ENCODE measurements around the gene RPS21.

DNA sequence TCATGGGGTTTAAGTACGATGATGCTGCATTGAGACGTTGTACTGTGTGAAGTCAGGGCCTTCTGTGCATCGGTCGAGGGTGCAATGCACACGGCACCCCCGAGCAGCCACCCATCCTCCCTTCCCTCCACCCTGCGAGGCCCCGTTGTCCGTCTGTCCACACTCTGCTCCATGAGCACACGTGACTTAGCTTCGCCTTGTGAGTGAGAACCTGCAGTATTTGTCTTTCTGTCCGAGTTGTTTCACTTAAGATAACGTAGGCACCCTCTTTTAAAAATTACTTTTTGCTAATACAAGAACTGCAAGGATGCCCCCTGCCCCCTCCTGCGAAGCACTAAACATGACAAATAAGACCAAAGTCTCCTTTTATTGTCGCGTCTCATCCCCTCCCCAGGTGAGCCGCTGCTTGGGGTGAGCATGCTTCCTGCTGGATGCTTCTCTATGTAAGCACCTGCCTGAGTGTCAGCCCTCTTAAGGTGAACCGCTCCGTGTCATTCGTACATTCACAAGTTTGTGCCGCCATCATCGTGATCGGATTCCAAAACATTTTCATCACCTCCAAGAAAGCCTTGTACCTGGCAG lies 44.1 kb downstream of the RPS21 start:
- TF ChIP-seq, protein P1, sequence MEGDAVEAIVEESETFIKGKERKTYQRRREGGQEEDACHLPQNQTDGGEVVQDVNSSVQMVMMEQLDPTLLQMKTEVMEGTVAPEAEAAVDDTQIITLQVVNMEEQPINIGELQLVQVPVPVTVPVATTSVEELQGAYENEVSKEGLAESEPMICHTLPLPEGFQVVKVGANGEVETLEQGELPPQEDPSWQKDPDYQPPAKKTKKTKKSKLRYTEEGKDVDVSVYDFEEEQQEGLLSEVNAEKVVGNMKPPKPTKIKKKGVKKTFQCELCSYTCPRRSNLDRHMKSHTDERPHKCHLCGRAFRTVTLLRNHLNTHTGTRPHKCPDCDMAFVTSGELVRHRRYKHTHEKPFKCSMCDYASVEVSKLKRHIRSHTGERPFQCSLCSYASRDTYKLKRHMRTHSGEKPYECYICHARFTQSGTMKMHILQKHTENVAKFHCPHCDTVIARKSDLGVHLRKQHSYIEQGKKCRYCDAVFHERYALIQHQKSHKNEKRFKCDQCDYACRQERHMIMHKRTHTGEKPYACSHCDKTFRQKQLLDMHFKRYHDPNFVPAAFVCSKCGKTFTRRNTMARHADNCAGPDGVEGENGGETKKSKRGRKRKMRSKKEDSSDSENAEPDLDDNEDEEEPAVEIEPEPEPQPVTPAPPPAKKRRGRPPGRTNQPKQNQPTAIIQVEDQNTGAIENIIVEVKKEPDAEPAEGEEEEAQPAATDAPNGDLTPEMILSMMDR (IDR thresholded peaks at IDR 0.05), result no peak
- no peak for TF ChIP-seq POLR2A (IDR thresholded peaks at IDR 0.05)
